NCI-H2227 (cell line): ENCODE data around the gene INPP4A.

Source experiments
- DNase-seq: peaks from one replicate; lab custom pipeline; 2025; ENCODE audit not compliant: unreplicated experiment; lab: John Stamatoyannopoulos, UW

The INPP4A gene

GRCh38 chr2:98474979-98475632 lies 30.4 kb downstream of the INPP4A start:
- peak; percentile 35 for DNase-seq

GRCh38 chr2:98476192-98476868 lies 31.7 kb downstream of the INPP4A start:
- no peak for DNase-seq

- DNase-seq, result no peak
Measured at GRCh38 chr2:98477036-98477435, 32.4 kb downstream of the INPP4A start.

- DNase-seq, result no peak
Measured at GRCh38 chr2:98477506-98477905, 32.8 kb downstream of the INPP4A start.

- DNase-seq, result no peak
Measured at GRCh38 chr2:98478088-98478551, 33.5 kb downstream of the INPP4A start.

- DNase-seq, result no peak
Measured at GRCh38 chr2:98478907-98479306, 34.2 kb downstream of the INPP4A start.

GRCh38 chr2:98479371-98479770 lies 34.7 kb downstream of the INPP4A start:
- no peak for DNase-seq

GRCh38 chr2:98479959-98480524 lies 35.4 kb downstream of the INPP4A start:
- peak; percentile 31 for DNase-seq

- no peak for DNase-seq
Measured at GRCh38 chr2:98480598-98480997, 35.9 kb downstream of the INPP4A start.

GRCh38 chr2:98482362-98482761 lies 37.7 kb downstream of the INPP4A start:
- no peak for DNase-seq

GRCh38 chr2:98483257-98483861 lies 38.7 kb downstream of the INPP4A start:
- no peak for DNase-seq

GRCh38 chr2:98484121-98484557 lies 39.5 kb downstream of the INPP4A start:
- DNase-seq, result no peak

GRCh38 chr2:98484652-98485452 lies 40.2 kb downstream of the INPP4A start:
- no peak for DNase-seq

GRCh38 chr2:98485453-98485755 lies 40.7 kb downstream of the INPP4A start:
- DNase-seq, result no peak

- DNase-seq, result no peak
Measured at GRCh38 chr2:98486374-98486981, 41.8 kb downstream of the INPP4A start.

GRCh38 chr2:98487101-98487805 lies 42.6 kb downstream of the INPP4A start:
- no peak for DNase-seq

GRCh38 chr2:98487806-98488189 lies 43.1 kb downstream of the INPP4A start:
- DNase-seq, result no peak

GRCh38 chr2:98488252-98488651 lies 43.6 kb downstream of the INPP4A start:
- DNase-seq, result no peak

- no peak for DNase-seq
Measured at GRCh38 chr2:98489486-98489885, 44.8 kb downstream of the INPP4A start.
